BJ (cell line): ENCODE data around the gene DYRK3. TPM values are rescaled to one million over a fixed set of nuclear protein-coding genes. Genes with fewer than 3 reads are reported as not detected.

Experiments
- CTCF ChIA-PET: fragments of 350-600 bp; formaldehyde crosslinking; extraction: SDS; loops from one replicate; lab custom pipeline; 2021; ENCODE audit warnings: antibody characterized with exemption, inconsistent platforms; lab: Yijun Ruan, JAX
- POLR2A ChIA-PET: fragments of 300-600 bp; sonication (Branson Sonifier 250); formaldehyde crosslinking; extraction: SDS; loops from one replicate; lab custom pipeline; 2021; ENCODE audit warnings: antibody characterized with exemption; lab: Charles Lee
- DNase-seq: peaks from one replicate; pipeline ENCODE4 v3.0.0-alpha.2; 2011; ENCODE audit warnings: low read depth
- H3K27me3 ChIP-seq: 2 replicates; pipeline ENCODE4 v1.6.0; 2011; ENCODE audit warnings: low read length; ENCODE audit not compliant: control insufficient read depth, insufficient read depth
- H3K36me3 ChIP-seq: 2 replicates; pipeline ENCODE4 v1.5.1; 2011; ENCODE audit warnings: low read length; ENCODE audit not compliant: control insufficient read depth, insufficient read depth
- H3K4me3 ChIP-seq: 2 replicates; pipeline ENCODE4 v1.5.1; 2011; ENCODE audit warnings: low read depth, mild to moderate bottlenecking, control low read depth, low read length
- CTCF ChIP-seq: IDR thresholded peaks from 2 replicates; pipeline ENCODE4 v1.5.1; 2011; ENCODE audit warnings: low read depth, mild to moderate bottlenecking, control low read depth, inconsistent platforms, low read length, moderate library complexity; ENCODE audit not compliant: insufficient read depth
- polyA plus RNA-seq: library from polyadenylated mRNA; depleted of rRNA; stranded (reverse); fragments of >200 nt; gene quantifications from 2 replicates; pipeline ENCODE4 v1.2.3, GENCODE V29; 2011

DYRK3 gene
- polyA plus RNA-seq, 1 experiment: 7.4 TPM

- Histone ChIP-seq H3K4me3 (no peak overlapping the region), H3K36me3 (peaks cover 18% of the 10 kb centered on the region), H3K27me3 (no peaks in the 10 kb centered on the region)
- ChIA-PET POLR2A (no interaction called here), CTCF (interaction anchor here (0.9 to 2.8 kb wide), 2 partner anchors 12 to 51 kb away, joined by 4 to 10 read pairs; no protein-coding TSS in a partner anchor)
- TF ChIP-seq CTCF: no peak
- DNase-seq: no peak
These were observed 39.6 kb upstream of the DYRK3 start for GRCh38 chr1:206595581-206596318.

DNA sequence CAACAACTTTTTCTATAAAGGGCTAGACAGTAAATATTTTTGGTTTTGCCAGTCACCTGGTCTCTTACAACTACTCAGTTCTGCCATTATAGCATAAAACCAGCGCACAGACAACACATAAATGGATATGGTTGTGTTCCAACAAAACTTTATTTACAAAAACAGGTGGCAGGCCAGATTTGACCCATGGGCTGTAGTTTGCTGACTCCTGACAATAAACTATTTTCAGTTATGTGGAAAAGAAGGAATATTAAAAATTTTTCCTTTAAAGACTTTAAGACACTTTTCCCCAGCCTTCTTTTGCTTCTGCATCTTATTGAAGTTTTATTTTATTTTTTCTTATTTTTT is 39.0 kb upstream of the DYRK3 start:
- POLR2A ChIA-PET: no interaction called here
- no peaks in the 10 kb centered on the region for H3K27me3 ChIP-seq
- peaks cover 18% of the 10 kb centered on the region for H3K36me3 ChIP-seq
- CTCF ChIA-PET: interaction anchor here (0.9 kb wide), 1 partner anchor 51 kb away, joined by 4 read pairs; no protein-coding TSS in a partner anchor
- DNase-seq: no peak
- TF ChIP-seq CTCF: no peak
- H3K4me3 ChIP-seq: no peak overlapping the region

- CTCF ChIA-PET: interaction anchor here (0.6 to 1.4 kb wide), 3 partner anchors 8 to 21 kb away, joined by 3 to 4 read pairs (median 3); no protein-coding TSS in a partner anchor
- H3K4me3 ChIP-seq: no peak overlapping the region
- no peak for TF ChIP-seq CTCF
- POLR2A ChIA-PET: no interaction called here
- no peak for DNase-seq
- H3K36me3 ChIP-seq: peaks cover 20% of the 10 kb centered on the region
- H3K27me3 ChIP-seq: no peaks in the 10 kb centered on the region
These were observed 34.8 kb upstream of the DYRK3 start for GRCh38 chr1:206600527-206600926.

DNA sequence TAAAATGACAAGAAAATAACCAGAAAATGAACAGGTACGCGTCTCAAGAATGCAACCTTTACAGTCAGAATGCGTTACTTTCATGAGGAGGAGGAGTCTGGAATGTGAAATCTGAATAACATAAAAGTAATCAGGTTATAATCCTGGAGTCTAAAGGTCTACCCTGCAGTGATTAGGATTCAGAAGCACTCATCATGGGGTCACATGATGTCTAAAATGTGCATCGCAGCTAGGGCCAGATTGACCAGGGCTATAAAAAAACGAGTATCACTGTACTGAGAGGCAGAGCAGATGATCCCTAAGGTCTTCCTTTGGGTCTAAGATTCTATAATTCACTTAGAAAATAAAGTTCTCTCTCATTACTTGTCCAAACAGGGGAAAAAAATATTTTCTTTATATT is 30.5 kb upstream of the DYRK3 start:
- no peak overlapping the region for H3K4me3 ChIP-seq
- no peaks in the 10 kb centered on the region for H3K27me3 ChIP-seq
- peaks cover 14% of the 10 kb centered on the region for H3K36me3 ChIP-seq
- TF ChIP-seq CTCF: no peak
- POLR2A ChIA-PET: no interaction called here
- DNase-seq: no peak
- CTCF ChIA-PET: interaction anchor here (1.2 kb wide), 1 partner anchor 63 kb away, joined by 3 read pairs; no protein-coding TSS in a partner anchor

- no peak for DNase-seq
- peak; percentile 51 for TF ChIP-seq CTCF
- ChIA-PET CTCF (interaction anchor here (0.8 to 2.4 kb wide), 5 partner anchors 9 to 304 kb away, joined by 3 to 22 read pairs (median 4); no protein-coding TSS in a partner anchor), POLR2A (no interaction called here)
- H3K36me3 ChIP-seq: peaks cover 10% of the 10 kb centered on the region
- no peak overlapping the region for H3K4me3 ChIP-seq
- H3K27me3 ChIP-seq: no peaks in the 10 kb centered on the region
These were observed 28.5 kb upstream of the DYRK3 start for GRCh38 chr1:206606867-206607266.
